ENCODE measurements around the gene SLC3A2.

SLC3A2 gene

GRCh38 chr11:62918531-62918930 is 37.8 kb downstream of the SLC3A2 start:
- no peak for TF ChIP-seq CTCF (IDR thresholded peaks at IDR 0.05; ENCODE audit: insufficient read depth, low read depth, low read length, missing control alignments)
- H3K4me3 ChIP-seq (ENCODE audit: low read length), result no peak overlapping the region
- DNase-seq (ENCODE audit: low read depth), result no peak

- TF ChIP-seq CTCF (IDR thresholded peaks at IDR 0.05; ENCODE audit: insufficient read depth, low read depth, low read length, missing control alignments), result no peak
- no peak for DNase-seq (ENCODE audit: low read depth)
- H3K4me3 ChIP-seq (ENCODE audit: low read length), result no peak overlapping the region
Measured at GRCh38 chr11:62919476-62919875, 38.8 kb downstream of the SLC3A2 start.

- no peak overlapping the region for H3K4me3 ChIP-seq (ENCODE audit: low read length)
- DNase-seq (ENCODE audit: low read depth), result no peak
- no peak for TF ChIP-seq CTCF (IDR thresholded peaks at IDR 0.05; ENCODE audit: insufficient read depth, low read depth, low read length, missing control alignments)
Measured at GRCh38 chr11:62919898-62920640, 39.4 kb downstream of the SLC3A2 start.

GRCh38 chr11:62921201-62921572 is 40.5 kb downstream of the SLC3A2 start, which contains the start of gene CHRM1:
Gene CHRM1 (minus strand): TSS chr11:62921363. CDS start chr11:62911100, 10,263 bp downstream.
- peak within 1 kb of the TSS; percentile 33 for H3K4me3 ChIP-seq (ENCODE audit: low read length)
- no peak for TF ChIP-seq CTCF (IDR thresholded peaks at IDR 0.05; ENCODE audit: insufficient read depth, low read depth, low read length, missing control alignments)
- DNase-seq (ENCODE audit: low read depth), result no peak

- H3K4me3 ChIP-seq (ENCODE audit: low read length), result peak overlapping the region; percentile 33
- no peak for TF ChIP-seq CTCF (IDR thresholded peaks at IDR 0.05; ENCODE audit: insufficient read depth, low read depth, low read length, missing control alignments)
- DNase-seq (ENCODE audit: low read depth), result peak; percentile 44
Measured at GRCh38 chr11:62921573-62922188, 41.0 kb downstream of the SLC3A2 start.

GRCh38 chr11:62922189-62922589 is 41.5 kb downstream of the SLC3A2 start:
- no peak overlapping the region for H3K4me3 ChIP-seq (ENCODE audit: low read length)
- TF ChIP-seq CTCF (IDR thresholded peaks at IDR 0.05; ENCODE audit: insufficient read depth, low read depth, low read length, missing control alignments), result no peak
- DNase-seq (ENCODE audit: low read depth), result peak; percentile 51
